ENCODE measurements around the gene SMARCA4.
"Not testable (repeated sequence)": the region's sequence is repeated elsewhere in the genome, so short reads cannot be mapped to it uniquely, and the experiment has no call there.

SMARCA4 gene

GRCh38 chr19:10929402-10929794 is 31.4 kb upstream of the SMARCA4 start:
- DNase-seq (ENCODE audit: low spot score) = peak; percentile 27

- no peak for DNase-seq (ENCODE audit: low spot score)
Observed at GRCh38 chr19:10935371-10936059, 25.3 kb upstream of the SMARCA4 start.

- DNase-seq (ENCODE audit: low spot score) = peak; percentile 86
Observed at GRCh38 chr19:10936661-10937084, 24.2 kb upstream of the SMARCA4 start.

- not testable (repeated sequence) for DNase-seq (ENCODE audit: low spot score)
Observed at GRCh38 chr19:10941649-10942048, 19.2 kb upstream of the SMARCA4 start.

GRCh38 chr19:10943412-10943811 is 17.4 kb upstream of the SMARCA4 start:
- not testable (repeated sequence) for DNase-seq (ENCODE audit: low spot score)

GRCh38 chr19:10945264-10945663 is 15.6 kb upstream of the SMARCA4 start:
- DNase-seq (ENCODE audit: low spot score) = no peak

- DNase-seq (ENCODE audit: low spot score) = no peak
Observed at GRCh38 chr19:10946958-10947657, 13.7 kb upstream of the SMARCA4 start.

- DNase-seq (ENCODE audit: low spot score) = no peak
Observed at GRCh38 chr19:10952809-10953208, 8.0 kb upstream of the SMARCA4 start.

- not testable (repeated sequence) for DNase-seq (ENCODE audit: low spot score)
Observed at GRCh38 chr19:10959277-10959968, 1.4 kb upstream of the SMARCA4 start.

GRCh38 chr19:10961073-10961860 is 437 bp downstream of the SMARCA4 start:
- no peak for DNase-seq (ENCODE audit: low spot score)

- DNase-seq (ENCODE audit: low spot score) = no peak
Observed at GRCh38 chr19:10962863-10963262, 2.0 kb downstream of the SMARCA4 start.

GRCh38 chr19:10963865-10964264 is 3.0 kb downstream of the SMARCA4 start:
- no peak for DNase-seq (ENCODE audit: low spot score)

- DNase-seq (ENCODE audit: low spot score) = no peak
Observed at GRCh38 chr19:10964903-10965302, 4.1 kb downstream of the SMARCA4 start.

- no peak for DNase-seq (ENCODE audit: low spot score)
Observed at GRCh38 chr19:10965398-10965797, 4.6 kb downstream of the SMARCA4 start.

GRCh38 chr19:10966809-10967208 is 6.0 kb downstream of the SMARCA4 start:
- no peak for DNase-seq (ENCODE audit: low spot score)

- peak; percentile 15 for DNase-seq (ENCODE audit: low spot score)
Observed at GRCh38 chr19:10968527-10969135, 7.8 kb downstream of the SMARCA4 start.

GRCh38 chr19:10971107-10971726 is 10.4 kb downstream of the SMARCA4 start:
- DNase-seq (ENCODE audit: low spot score) = no peak

- no peak for DNase-seq (ENCODE audit: low spot score)
Observed at GRCh38 chr19:10975374-10976130, 14.7 kb downstream of the SMARCA4 start.

- no peak for DNase-seq (ENCODE audit: low spot score)
Observed at GRCh38 chr19:10976131-10976892, 15.5 kb downstream of the SMARCA4 start.

GRCh38 chr19:10977742-10978092 is 16.9 kb downstream of the SMARCA4 start:
- no peak for DNase-seq (ENCODE audit: low spot score)

Data from hematopoietic multipotent progenitor cell treated with erythropoietin and hydrocortisone succinate and interleukin-3 and kit ligand, for 17 days (in vitro differentiated cells).